Measurements from ENCODE around the gene HNRNPC. TPM values are rescaled to one million over a fixed set of nuclear protein-coding genes. Genes with fewer than 3 reads are reported as not detected.

The HNRNPC gene
- total RNA-seq, 4 donors from 2014 or later = 260 to 396 (median 292) TPM

GRCh38 chr14:21163871-21164291, 105.4 kb downstream of the HNRNPC start:
- no peaks in the 10 kb centered on the region for H3K36me3 ChIP-seq
- intact Hi-C loops (cut with DNase I) = no loop called here
- no peak overlapping the region for H3K27ac ChIP-seq (replicated peaks in 1 of 4)
- no peak for DNase-seq (ENCODE audit: extremely low spot score)
- no peaks in the 10 kb centered on the region for H3K27me3 ChIP-seq
- H3K9me3 ChIP-seq = no peaks in the 10 kb centered on the region
- H3K4me1 ChIP-seq = peaks cover 0 to 10% (median 6%) of the 10 kb centered on the region in 4 donors
- TF ChIP-seq POLR2A (IDR thresholded peaks at IDR 0.05; ENCODE audit: low read depth) (no peak), POLR2AphosphoS5 (IDR thresholded peaks at IDR 0.05) (no peak), CTCF (IDR thresholded peaks at IDR 0.05) (no peak), EP300 (IDR thresholded peaks at IDR 0.05) (no peak)
- H3K4me3 ChIP-seq = no peak overlapping the region
- WGBS = 53% methylated on average over 4 of the region's 4 CpGs

GRCh38 chr14:21162081-21162480, 107.2 kb downstream of the HNRNPC start:
- intact Hi-C loops (cut with DNase I) = no loop called here
- WGBS = 84% methylated on average over 5 of the region's 5 CpGs
- no peak for DNase-seq (ENCODE audit: extremely low spot score)
- H3K27ac ChIP-seq (replicated peaks in 1 of 4) = no peak overlapping the region
- H3K36me3 ChIP-seq = no peaks in the 10 kb centered on the region
- H3K4me3 ChIP-seq = no peak overlapping the region
- no peaks in the 10 kb centered on the region for H3K9me3 ChIP-seq
- H3K27me3 ChIP-seq = no peaks in the 10 kb centered on the region
- TF ChIP-seq CTCF (IDR thresholded peaks at IDR 0.05) (no peak), POLR2AphosphoS5 (IDR thresholded peaks at IDR 0.05) (no peak), POLR2A (IDR thresholded peaks at IDR 0.05; ENCODE audit: low read depth) (no peak), EP300 (IDR thresholded peaks at IDR 0.05) (no peak)
- peaks cover 0 to 10% (median 6%) of the 10 kb centered on the region in 4 donors for H3K4me1 ChIP-seq

GRCh38 chr14:21160061-21160610, 109.1 kb downstream of the HNRNPC start:
- Histone ChIP-seq H3K4me1 (peaks cover 0 to 2% (median under 1%) of the 10 kb centered on the region in 4 donors), H3K27me3 (no peaks in the 10 kb centered on the region), H3K36me3 (no peaks in the 10 kb centered on the region), H3K4me3 (no peak overlapping the region), H3K9me3 (no peaks in the 10 kb centered on the region), H3K27ac (replicated peaks in 1 of 4) (no peak overlapping the region)
- intact Hi-C loops (cut with DNase I) = no loop called here
- TF ChIP-seq POLR2A (IDR thresholded peaks at IDR 0.05; ENCODE audit: low read depth) (no peak), CTCF (IDR thresholded peaks at IDR 0.05) (no peak), POLR2AphosphoS5 (IDR thresholded peaks at IDR 0.05) (no peak), EP300 (IDR thresholded peaks at IDR 0.05) (no peak)
- 74% methylated on average over 4 of the region's 4 CpGs for WGBS
- DNase-seq (ENCODE audit: extremely low spot score) = no peak

Other genes with a start within 250 kb of the HNRNPC start
- 100 to 1,000 TPM; 175 to 222 (median 201) TPM for gene NDRG2, start 244.4 kb downstream of the HNRNPC start, total RNA-seq
- gene TPPP2, start 239.2 kb downstream of the HNRNPC start, total RNA-seq = not detected
- gene RNASE13, start 234.6 kb downstream of the HNRNPC start, total RNA-seq = not detected
- gene RNASE7, start 227.1 kb downstream of the HNRNPC start, total RNA-seq = not detected
- not detected for gene RNASE8, start 211.6 kb downstream of the HNRNPC start, total RNA-seq
- gene ARHGEF40, start 199.1 kb downstream of the HNRNPC start, total RNA-seq = 10 to 100 TPM; 19.4 to 47.3 (median 27.0) TPM
- 100 to 1,000 TPM in 2 of 4 donors, 10 to 100 TPM in 2; 64.4 to 116 (median 94.3) TPM for gene ZNF219, start 170.8 kb downstream of the HNRNPC start, total RNA-seq
- under 1 TPM in 1 of 4 donors, not detected in 3; 0.23 TPM for gene TMEM253, start 168.4 kb downstream of the HNRNPC start, total RNA-seq
- gene OR5AU1, start 113.4 kb downstream of the HNRNPC start, total RNA-seq = not detected
- not detected for gene RPGRIP1, start 10.6 kb upstream of the HNRNPC start, total RNA-seq
- 10 to 100 TPM; 52.7 to 74.3 (median 60.5) TPM for gene SUPT16H, start 114.6 kb upstream of the HNRNPC start, total RNA-seq
- 10 to 100 TPM; 45.6 to 64.3 (median 55.0) TPM for gene CHD8, start 186.7 kb upstream of the HNRNPC start, total RNA-seq
- gene RAB2B, start 207.5 kb upstream of the HNRNPC start, total RNA-seq = 10 to 100 TPM; 26.2 to 41.0 (median 28.3) TPM
- 10 to 100 TPM; 42.6 to 81.2 (median 49.1) TPM for gene TOX4, start 207.8 kb upstream of the HNRNPC start, total RNA-seq
- gene METTL3, start 241.9 kb upstream of the HNRNPC start, total RNA-seq = 10 to 100 TPM; 40.6 to 64.4 (median 48.0) TPM

Data from esophagus muscularis mucosa (tissue), 4 donors.